ENCODE measurements around the gene TXNL4A.
"Not testable (repeated sequence)": the region's sequence is repeated elsewhere in the genome, so short reads cannot be mapped to it uniquely, and the experiment has no call there.

Gene TXNL4A

DNA sequence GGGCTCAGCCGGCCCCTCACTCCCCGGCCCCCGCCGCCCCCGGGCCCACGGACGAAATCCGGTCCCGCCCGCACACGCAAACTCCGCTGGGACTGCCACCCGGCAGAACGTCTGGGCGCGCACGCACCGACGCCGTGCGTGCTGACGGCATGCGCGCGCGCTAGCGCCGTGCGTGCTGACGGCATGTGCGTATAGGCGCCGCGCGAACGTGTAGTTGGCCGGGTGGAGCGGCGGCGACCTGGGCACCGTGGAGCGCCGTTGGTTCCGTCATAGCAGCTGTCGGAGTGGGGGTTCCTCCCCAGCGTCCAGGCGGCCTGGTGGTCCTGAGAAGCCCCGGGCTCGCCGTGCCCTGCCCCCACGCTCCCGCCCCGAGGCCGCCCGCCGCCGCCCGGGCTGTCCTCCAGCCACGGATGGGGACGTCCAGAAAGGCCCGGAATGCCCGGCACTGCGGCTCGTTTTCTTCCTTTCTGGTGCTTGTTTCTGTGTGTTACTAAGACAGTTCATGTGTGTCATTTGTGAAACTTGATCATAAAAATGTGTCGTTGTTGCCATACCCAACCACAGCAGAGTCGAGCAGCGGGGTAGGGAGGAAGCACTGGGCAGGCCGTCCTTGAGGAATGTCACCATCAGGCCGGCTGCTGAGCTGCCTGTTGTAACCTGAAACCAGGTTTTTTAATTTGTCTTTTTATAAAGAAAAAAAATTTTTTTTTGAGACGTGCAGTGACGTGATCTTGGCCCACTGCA is at the start of gene TXNL4A:
TXNL4A (minus strand) TSS at position 113 of the 744 bp plus-strand sequence. CDS start 171 bp downstream, outside the sequence.
- FAIRE-seq = no peak

DNA sequence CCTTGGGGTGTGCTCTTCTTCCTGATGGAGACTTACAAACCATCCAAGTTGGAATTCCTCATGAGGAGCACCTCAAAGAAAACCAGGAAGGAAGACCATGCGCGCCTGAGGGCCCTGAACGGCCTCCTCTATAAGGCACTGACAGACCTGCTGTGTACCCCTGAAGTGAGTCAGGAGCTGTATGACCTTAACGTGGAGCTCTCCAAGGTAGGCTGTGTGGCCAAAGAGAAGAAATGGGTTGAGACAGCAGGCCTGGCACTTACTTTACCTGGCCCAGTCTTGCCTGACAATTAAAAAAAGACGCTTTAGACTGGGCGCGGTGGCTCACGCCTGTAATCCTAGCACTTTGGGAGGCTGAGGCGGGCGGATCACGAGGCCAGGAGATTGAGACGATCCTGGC is 48.9 kb upstream of the TXNL4A start:
- FAIRE-seq = no peak

GRCh38 chr18:80035997-80036396 is 47.6 kb upstream of the TXNL4A start:
- FAIRE-seq = no peak

- no peak for FAIRE-seq
These were observed 46.6 kb upstream of the TXNL4A start for GRCh38 chr18:80034852-80035406.

DNA sequence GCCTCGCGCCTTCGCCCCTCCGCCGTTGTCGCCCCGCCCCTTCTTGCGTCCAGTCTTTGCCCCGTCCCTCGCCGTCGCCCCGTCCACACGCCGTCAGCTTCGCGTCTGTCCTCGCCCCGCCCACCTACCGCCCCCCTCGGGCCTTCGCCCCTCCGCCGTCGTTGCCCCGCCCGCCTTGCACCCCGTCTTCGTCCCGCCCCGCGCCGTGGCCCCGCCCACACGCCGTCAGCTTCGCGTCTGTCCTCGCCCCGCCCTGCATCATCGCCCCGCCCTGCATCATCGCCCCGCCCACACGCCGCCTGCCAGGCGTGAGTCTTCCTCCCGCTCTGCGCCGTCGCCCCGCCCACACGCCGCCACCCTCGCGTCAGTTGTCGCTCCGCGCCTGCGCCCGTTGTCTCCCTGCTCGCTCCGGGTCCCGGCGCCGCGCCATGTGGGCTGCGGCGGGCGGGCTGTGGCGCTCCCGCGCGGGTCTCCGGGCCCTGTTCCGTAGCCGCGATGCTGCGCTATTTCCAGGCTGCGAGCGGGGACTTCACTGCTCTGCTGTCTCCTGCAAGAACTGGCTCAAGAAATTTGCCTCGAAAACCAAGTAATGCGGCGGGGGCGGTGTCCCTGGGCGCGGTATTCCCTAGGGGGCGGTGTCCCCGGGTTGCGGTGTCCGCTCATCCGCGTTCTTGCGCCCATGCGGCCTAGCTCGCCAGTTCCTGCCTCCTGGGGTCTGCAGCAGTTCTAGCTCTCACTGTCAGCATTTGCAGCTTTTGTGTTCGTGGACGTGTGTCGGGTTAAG is 45.9 kb upstream of the TXNL4A start, which contains the start of gene RBFA:
RBFA (plus strand) TSS at position 367 of the 784 bp plus-strand sequence; CDS start at position 429, 62 bp downstream.
- no peak for FAIRE-seq

DNA sequence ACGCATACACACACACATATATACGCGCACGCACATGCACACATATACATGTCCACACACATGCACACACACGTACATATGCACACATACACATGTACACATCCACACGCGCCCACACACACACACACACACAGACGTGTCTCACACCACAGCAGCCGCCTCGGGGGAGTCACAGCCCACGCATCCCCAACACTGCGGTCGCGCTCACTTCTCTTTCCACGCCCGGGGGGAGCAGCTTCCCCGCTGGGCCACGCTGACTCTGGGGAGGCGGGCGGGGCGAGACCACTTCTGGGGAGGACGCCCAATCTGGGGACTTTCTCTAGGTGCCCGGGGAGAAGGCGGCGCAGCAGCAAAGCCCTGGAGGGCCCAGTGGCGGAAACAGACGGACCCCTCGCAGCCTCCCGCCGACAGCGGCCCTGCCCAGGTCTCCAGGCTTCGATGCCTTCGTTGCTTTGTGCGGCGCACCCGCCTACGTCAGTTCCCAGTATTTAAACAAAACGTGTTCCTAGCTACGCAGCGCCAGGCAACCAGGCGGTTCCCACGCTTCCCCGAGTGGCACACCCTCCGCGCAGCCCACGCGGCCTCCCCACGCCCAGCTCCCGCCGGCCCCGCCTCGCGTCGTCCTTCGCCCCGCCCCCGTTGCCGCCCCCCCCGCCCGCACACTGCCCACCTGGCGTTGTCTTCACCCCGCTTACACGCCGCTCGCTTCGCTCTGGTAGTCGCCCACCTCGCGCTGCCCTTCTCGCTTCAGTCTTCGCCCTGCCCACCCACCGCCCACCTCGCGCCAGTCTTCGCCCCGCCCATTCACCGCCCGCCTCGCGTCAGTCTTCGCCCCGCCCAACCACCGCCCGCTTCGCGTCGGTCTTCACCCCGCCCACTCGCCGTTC is 45.1 kb upstream of the TXNL4A start:
- no peak for FAIRE-seq

DNA sequence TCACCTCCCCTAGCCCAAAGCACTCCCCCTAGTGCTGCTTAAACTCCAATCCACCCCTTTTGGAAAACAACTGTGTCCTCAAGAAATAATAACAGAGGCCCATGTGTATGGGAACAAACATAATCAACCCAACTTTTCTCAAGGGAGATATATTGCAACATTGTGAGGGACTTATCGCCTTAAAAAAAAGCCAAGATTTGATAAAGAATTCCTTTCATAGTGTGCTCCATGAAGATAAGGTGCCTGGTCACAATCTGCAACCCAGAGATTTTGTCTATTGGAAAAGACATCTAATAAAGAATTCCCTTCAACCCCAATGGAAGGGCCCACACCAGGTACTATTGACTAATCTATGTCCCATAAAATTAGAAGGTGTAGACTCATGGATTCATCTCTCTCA is 41.3 kb upstream of the TXNL4A start:
- no peak for FAIRE-seq

DNA sequence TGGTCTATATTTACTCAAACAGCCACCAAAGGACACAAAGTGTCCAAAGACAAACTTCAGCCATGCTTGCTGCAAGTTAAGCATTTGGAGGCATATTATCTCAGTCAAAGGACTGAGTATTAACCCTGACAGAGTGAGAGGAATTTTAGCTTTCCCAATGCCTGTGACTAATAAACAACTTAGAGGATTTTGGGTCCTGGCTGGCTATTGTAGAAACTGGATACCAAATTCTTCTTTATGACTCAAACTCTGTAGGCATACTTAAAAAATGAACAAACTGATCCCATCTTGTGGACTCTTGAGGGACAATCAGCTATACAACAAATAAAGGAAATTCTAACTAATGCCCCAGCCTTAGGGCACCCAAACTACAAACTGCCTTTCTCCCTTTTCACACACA is 39.4 kb upstream of the TXNL4A start:
- FAIRE-seq = not testable (repeated sequence)

DNA sequence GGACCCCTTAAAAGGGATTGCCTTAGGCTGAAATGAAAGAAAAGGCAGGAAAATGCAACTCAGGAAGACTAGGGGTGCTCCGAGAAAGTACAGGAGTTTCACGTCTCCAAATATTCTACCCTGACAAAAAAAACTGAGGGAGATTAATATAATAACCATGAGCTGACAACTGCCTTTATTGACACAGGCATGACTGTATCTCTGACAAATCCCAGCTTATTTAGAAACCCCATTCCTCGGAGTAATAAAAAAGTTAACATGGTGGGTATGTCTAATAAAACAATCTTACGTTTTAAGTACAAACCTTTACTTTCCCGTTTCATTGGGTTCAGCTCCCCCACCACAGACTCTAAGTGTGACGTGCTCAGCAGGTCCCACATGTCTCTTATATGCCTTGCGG is 38.0 kb upstream of the TXNL4A start:
- FAIRE-seq = no peak

GRCh38 chr18:80023173-80023572 is 34.8 kb upstream of the TXNL4A start:
- FAIRE-seq = no peak

GRCh38 chr18:80022613-80023012 is 34.2 kb upstream of the TXNL4A start:
- FAIRE-seq = no peak

- no peak for FAIRE-seq
These were observed 24.4 kb upstream of the TXNL4A start for GRCh38 chr18:80012714-80013113.

- not testable (repeated sequence) for FAIRE-seq
These were observed 23.3 kb upstream of the TXNL4A start for GRCh38 chr18:80011496-80012137.

GRCh38 chr18:80010551-80010906 is 22.2 kb upstream of the TXNL4A start:
- FAIRE-seq = no peak

DNA sequence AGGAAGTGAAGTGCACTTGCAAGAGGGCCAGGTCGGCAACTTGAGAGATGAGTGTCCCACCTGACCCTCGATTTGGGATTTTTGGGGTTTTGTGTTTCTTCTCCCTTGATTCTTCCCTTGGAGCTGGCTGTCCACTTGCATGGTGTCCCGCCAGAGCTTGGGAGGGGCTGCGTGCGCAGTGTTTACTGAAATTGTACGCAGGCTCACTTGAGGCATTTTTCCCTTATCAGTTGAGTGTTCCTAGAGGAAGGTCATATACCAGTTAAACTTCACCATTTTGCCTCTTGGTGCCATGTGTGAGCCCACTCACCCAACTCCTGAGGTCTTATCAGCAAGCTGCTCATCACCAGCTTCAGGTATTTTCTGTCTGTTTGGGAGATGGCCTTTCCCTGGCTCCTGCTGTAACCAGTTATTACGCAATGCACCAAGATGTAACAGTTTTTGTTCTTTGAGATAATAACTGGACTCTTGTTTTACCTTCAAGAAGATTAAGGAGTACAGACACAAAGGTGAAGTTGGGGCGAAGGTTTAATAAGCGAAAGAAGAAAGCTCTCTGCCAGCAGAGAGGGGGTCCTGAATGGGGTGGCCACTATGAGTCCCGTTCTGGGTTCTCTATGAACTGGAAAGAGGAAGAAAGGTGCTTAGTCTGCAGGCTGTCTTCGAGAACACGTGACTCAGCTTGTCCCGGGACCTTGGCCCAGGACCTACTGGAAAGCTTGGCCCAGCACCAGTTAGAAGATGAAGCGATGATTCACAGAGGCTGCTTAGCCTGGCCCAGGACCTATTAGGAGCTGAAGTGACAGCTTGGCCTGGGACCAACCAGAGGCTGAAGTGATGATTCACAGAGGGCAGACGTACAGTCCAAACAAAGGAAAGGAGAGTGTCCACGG is 21.5 kb upstream of the TXNL4A start:
- FAIRE-seq = no peak

DNA sequence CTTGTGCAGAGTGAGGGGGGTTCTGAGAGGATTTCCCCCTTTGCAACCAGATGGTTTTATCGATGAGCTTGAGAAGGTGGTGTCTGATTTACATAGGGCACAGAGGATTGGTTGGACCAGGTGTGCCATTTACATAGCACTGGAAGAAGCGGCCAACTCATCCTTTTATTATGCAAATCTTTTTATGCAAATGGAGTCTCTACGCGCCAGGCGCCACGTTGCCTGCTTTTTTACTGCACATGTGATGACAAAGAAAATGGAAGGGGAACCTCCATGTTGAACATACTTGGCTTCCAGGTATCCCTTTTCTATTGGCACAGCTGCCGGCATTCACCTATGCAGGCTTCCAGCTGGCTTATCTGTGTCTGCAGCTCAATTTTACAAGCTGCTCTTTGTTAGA is 18.4 kb upstream of the TXNL4A start:
- FAIRE-seq = no peak

- no peak for FAIRE-seq
These were observed 16.4 kb upstream of the TXNL4A start for GRCh38 chr18:80004600-80005342.

DNA sequence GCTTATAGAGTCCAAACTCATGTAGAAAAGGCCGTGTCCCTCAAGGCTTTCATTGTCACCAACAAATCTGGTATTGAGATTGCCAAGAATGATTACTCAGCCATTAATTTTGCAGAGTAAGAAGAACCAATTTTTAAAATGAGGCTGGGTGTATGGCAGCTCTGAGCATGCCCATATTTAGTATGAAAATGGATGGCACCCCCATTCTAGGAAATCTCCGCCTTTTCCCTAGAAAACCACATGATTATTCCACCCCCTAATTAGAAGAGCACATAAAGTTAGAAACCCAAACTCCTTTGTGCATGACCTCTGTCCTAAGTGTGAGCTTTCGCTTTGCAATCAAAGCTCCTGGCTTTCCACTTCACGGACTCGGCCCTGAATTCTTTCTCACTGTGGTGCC is 14.1 kb upstream of the TXNL4A start:
- FAIRE-seq = no peak

GRCh38 chr18:80000877-80001276 is 12.5 kb upstream of the TXNL4A start:
- FAIRE-seq = no peak

DNA sequence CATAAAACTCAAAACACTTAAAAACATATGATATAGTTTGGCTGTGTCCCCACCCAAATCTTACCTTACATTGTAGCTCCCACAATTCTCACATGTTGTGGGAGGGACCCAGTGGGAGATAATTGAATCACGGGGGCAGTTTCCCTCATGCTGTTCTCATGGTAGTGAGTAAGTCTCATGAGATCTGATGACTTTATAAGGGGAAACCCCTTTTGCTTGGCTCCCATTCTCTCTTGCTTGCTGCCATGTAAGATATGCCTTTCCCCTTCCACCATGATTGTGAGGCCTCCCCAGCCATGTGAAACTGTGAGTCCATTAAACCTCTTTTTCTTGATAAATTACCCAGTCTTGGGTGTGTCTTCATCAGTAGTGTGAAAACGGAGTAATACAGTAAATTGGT is 11.3 kb upstream of the TXNL4A start:
- not testable (repeated sequence) for FAIRE-seq

DNA sequence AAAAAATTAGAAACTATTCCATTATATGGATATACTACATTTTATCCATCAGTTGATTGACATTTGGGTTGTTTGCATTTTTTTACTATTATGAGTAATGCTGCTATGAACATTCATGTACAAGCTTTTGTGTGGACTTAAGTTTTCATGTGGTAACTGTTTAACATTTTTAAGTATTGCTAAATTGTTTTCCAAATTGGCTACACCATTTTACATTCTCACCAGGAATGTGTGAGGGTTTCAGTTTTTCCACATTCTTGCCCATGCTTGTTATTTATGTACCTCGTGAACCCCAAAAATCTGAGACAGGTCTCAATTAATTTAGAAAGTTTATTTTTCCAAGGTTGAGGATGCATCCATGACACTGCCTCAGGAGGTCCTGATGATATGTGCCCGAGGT is 3.1 kb upstream of the TXNL4A start:
- no peak for FAIRE-seq
